Measurements from ENCODE around the gene GPR63. TPM values are rescaled to one million over a fixed set of nuclear protein-coding genes. Genes with fewer than 3 reads are reported as not detected.

The GPR63 gene
- total RNA-seq, 2 donors from 2014 or later = 0.96 to 3.4 TPM

DNA sequence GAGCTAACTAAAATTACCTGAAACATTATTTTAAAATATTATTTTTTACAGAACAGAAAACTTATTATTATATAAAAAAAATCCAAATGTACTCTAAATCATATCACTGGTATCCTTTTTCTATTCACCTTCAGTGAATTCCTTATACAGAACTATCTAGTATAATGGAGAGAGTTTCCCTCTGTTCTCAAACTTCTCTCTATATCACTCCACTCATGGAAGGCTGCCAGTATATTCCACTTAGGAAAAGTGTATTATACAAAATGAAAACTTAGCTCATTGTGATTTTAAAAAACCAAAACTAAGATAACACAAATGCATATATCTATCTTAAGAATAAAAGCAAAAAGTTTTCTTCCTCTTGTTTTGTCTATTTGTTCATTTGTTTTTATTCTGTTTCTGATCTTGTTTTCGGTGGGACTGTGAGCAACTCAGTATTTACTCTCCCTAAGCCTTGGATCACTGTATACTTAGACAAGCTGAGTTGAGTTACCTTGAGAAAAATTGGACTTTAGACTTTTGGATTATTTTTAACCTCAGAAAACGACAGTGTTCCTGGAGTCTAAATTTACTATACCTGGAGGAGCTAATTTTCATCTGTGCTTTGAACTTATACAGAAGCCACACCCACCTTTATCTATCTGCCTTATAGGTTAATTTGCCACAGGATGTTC is 61.4 kb downstream of the GPR63 start:
- intact Hi-C loops (cut with DNase I) = no loop called here
- no peaks in the 10 kb centered on the region for H3K9me3 ChIP-seq

DNA sequence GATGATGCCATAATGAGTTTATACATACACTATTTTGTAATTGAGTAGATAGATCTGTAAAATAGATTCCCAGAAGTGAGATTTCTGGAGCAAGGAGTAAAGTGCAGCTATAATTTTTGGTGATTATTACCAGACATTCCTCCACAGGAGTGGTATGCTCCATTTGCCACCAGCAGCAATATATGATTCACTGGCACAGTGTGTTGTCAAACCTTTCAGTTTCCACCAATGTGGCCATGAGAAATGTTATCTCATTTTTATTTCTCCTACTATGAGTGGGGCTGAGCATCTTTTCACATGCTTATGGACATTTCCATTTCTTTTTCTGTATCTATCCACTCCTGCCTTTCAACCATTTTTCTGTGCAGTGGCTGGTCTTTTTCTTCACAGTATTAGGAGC is 70.5 kb downstream of the GPR63 start:
- H3K4me3 ChIP-seq = no peak overlapping the region
- no peaks in the 10 kb centered on the region for H3K36me3 ChIP-seq
- no peak for DNase-seq (ENCODE audit: low spot score)
- TF ChIP-seq, protein P1, sequence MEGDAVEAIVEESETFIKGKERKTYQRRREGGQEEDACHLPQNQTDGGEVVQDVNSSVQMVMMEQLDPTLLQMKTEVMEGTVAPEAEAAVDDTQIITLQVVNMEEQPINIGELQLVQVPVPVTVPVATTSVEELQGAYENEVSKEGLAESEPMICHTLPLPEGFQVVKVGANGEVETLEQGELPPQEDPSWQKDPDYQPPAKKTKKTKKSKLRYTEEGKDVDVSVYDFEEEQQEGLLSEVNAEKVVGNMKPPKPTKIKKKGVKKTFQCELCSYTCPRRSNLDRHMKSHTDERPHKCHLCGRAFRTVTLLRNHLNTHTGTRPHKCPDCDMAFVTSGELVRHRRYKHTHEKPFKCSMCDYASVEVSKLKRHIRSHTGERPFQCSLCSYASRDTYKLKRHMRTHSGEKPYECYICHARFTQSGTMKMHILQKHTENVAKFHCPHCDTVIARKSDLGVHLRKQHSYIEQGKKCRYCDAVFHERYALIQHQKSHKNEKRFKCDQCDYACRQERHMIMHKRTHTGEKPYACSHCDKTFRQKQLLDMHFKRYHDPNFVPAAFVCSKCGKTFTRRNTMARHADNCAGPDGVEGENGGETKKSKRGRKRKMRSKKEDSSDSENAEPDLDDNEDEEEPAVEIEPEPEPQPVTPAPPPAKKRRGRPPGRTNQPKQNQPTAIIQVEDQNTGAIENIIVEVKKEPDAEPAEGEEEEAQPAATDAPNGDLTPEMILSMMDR (IDR thresholded peaks at IDR 0.05) = no peak
- TF ChIP-seq POLR2A (IDR thresholded peaks at IDR 0.05) (no peak), POLR2AphosphoS5 (IDR thresholded peaks at IDR 0.05) (no peak)
- no peaks in the 10 kb centered on the region for H3K9me3 ChIP-seq
- H3K27ac ChIP-seq = no peak overlapping the region
- no peaks in the 10 kb centered on the region for H3K4me1 ChIP-seq (replicated peaks)
- intact Hi-C loops (cut with DNase I) = no loop called here
- H3K27me3 ChIP-seq (replicated peaks; ENCODE audit: insufficient read depth) = no peaks in the 10 kb centered on the region

More for the DNA sequence above, 61.4 kb downstream of the GPR63 start:
- TF ChIP-seq, protein P1 (IDR thresholded peaks at IDR 0.05) = no peak
- TF ChIP-seq POLR2A (IDR thresholded peaks at IDR 0.05) = no peak
- no peak for TF ChIP-seq POLR2AphosphoS5 (IDR thresholded peaks at IDR 0.05)
- WGBS = 58% methylated on average over 2 of the region's 2 CpGs
- H3K36me3 ChIP-seq = no peaks in the 10 kb centered on the region
- no peaks in the 10 kb centered on the region for H3K4me1 ChIP-seq (replicated peaks)
- DNase-seq (ENCODE audit: low spot score) = no peak
- H3K4me3 ChIP-seq = no peak overlapping the region
- no peak overlapping the region for H3K27ac ChIP-seq
- no peaks in the 10 kb centered on the region for H3K27me3 ChIP-seq (replicated peaks; ENCODE audit: insufficient read depth)

- H3K9me3 ChIP-seq = no peaks in the 10 kb centered on the region
- DNase-seq (ENCODE audit: low spot score) = no peak
- H3K27ac ChIP-seq = no peak overlapping the region
- no peaks in the 10 kb centered on the region for H3K4me1 ChIP-seq (replicated peaks)
- 81% methylated on average over 6 of the region's 6 CpGs for WGBS
- H3K36me3 ChIP-seq = no peaks in the 10 kb centered on the region
- H3K4me3 ChIP-seq = no peak overlapping the region
- TF ChIP-seq POLR2AphosphoS5 (IDR thresholded peaks at IDR 0.05) = no peak
- TF ChIP-seq, protein P1 (IDR thresholded peaks at IDR 0.05) = no peak
- no peak for TF ChIP-seq POLR2A (IDR thresholded peaks at IDR 0.05)
- intact Hi-C loops (cut with DNase I) = no loop called here
- no peaks in the 10 kb centered on the region for H3K27me3 ChIP-seq (replicated peaks; ENCODE audit: insufficient read depth)
Observed at GRCh38 chr6:96762599-96762998, 74.7 kb downstream of the GPR63 start.

- TF ChIP-seq POLR2A (IDR thresholded peaks at IDR 0.05) (no peak), POLR2AphosphoS5 (IDR thresholded peaks at IDR 0.05) (no peak)
- Histone ChIP-seq H3K27ac (no peak overlapping the region), H3K4me3 (no peak overlapping the region), H3K36me3 (no peaks in the 10 kb centered on the region), H3K27me3 (replicated peaks; ENCODE audit: insufficient read depth) (no peaks in the 10 kb centered on the region), H3K9me3 (no peaks in the 10 kb centered on the region), H3K4me1 (replicated peaks) (no peaks in the 10 kb centered on the region)
- DNase-seq (ENCODE audit: low spot score) = no peak
- WGBS = 90% methylated on average over 12 of the region's 12 CpGs
- intact Hi-C loops (cut with DNase I) = no loop called here
Observed at GRCh38 chr6:96761794-96762193, 75.5 kb downstream of the GPR63 start.

DNA sequence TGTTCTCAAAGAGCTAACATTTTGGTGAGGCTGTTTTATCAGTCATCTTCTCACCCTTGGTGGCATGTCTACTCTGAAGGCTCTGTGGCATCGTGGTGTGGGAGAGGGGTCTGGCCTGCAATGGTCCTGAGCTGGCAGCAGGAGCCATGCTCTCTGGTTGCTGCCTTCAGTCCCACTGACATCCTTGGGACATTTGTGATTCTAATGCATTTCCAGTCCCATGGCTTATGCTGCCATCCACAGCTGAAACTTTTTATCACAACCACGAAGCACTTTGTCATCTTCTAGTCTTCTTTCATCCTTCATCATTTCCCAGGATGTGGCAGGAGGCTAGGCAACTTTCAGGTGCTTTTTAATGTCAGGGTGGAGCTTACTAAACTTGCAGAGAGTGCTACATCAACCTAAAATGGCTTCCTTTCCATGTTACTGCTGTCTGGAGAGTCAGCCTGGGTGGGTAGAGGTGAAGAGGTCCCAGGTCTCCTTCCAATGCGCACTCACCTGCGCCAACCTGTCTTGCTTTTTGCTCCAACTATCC is 77.1 kb downstream of the GPR63 start:
- no peaks in the 10 kb centered on the region for H3K9me3 ChIP-seq
- H3K27ac ChIP-seq = no peak overlapping the region
- H3K36me3 ChIP-seq = no peaks in the 10 kb centered on the region
- TF ChIP-seq POLR2A (IDR thresholded peaks at IDR 0.05) (no peak), POLR2AphosphoS5 (IDR thresholded peaks at IDR 0.05) (no peak)
- TF ChIP-seq, protein P1 (IDR thresholded peaks at IDR 0.05) = no peak
- 82% methylated on average over 4 of the region's 4 CpGs for WGBS
- H3K4me3 ChIP-seq = no peak overlapping the region
- no peaks in the 10 kb centered on the region for H3K27me3 ChIP-seq (replicated peaks; ENCODE audit: insufficient read depth)
- intact Hi-C loops (cut with DNase I) = no loop called here
- no peak for DNase-seq (ENCODE audit: low spot score)
- H3K4me1 ChIP-seq (replicated peaks) = no peaks in the 10 kb centered on the region
